GM18951 (cell line): Measurements from ENCODE around the gene EPS8L3.

Experiments
- POLR2A ChIP-seq: IDR thresholded peaks from 4 replicates; pipeline ENCODE4 v1.6.1; 2011; ENCODE audit warnings: mild to moderate bottlenecking; ENCODE audit not compliant: insufficient read length, insufficient read depth; ENCODE audit errors: extremely low read depth
- in situ Hi-C: fragments of 300-500 bp; cut with MboI; formaldehyde crosslinking; loops from one replicate; pipeline ENCODE4 v1.12.0; 2022; ENCODE audit warnings: low sequenced_read_pairs, mixed read lengths, inconsistent platforms; ENCODE audit not compliant: unreplicated experiment

The EPS8L3 gene

DNA sequence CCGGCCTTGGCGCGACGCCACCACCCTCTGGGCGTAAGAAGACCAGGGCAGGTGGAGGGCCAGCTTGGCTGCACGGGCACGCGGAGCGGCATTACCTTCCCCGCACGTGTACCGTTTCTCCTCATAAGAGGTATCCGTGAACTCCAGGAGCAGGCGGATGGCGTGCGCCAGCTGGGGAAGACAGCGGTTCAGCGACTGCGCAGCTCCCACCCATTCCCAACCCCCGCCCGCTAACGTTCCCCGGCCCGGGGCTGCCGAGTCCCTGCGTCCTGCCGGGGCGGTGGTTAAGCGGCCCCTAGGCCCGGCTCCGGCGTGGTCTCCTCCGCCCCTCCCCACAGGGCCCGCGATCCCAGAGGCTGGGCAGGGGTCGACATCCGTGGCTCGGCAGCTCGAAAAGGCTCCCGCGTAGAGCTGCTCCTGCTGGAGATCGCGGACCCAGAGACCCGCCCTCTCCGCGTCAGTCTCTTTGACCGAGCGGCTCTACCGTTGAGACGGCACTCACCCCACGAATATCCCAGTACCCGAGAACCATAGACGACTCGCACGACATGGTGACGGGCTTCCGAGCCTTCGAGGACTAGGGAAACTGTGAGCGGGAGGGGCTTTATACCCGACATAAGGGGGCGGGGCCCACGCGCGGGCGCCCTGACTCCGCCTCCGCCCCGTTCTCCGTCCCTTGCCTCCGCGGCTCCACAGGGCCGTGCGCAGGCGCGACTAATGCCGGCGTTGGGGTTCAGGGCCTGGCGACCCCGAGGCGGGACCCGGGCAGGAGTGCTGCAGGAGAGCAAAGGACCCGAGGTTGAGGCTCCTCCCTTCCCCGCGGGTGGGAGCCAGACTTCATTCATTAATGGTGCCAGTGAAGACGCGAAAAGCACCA lies 23.7 kb downstream of the EPS8L3 start:
- in situ Hi-C loops: no loop called here

DNA sequence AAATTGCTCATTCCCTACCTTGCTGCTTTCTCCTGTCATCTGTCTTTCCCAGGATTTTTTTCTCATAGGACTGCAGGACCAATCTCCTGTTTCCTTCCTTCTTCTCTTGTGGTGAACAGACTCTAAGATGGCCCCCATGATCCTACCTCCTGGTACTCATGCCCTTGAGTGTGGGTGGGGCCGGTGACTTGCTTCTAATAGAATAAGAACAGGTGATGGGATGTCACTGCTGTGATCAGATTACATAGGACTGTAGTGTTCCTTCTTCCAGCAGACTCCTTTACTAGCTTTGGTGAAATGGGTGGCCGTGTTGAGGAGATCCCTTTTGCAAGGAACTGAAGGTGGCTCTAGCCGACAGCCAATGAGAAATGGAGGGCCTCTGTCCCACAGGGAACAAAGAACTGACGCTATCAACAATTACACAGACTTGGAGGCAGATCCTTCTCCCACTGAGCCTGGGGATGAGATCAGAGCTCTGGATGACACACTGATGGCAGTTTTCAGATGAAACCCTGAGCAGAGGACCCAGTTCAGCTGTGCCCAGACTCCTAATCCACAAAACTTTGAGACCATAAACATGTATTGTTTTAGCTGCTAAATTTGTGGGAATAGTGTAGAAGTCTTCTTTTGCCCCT lies 30.4 kb downstream of the EPS8L3 start:
- in situ Hi-C loops: no loop called here
- TF ChIP-seq POLR2A: no peak

More for the DNA sequence above, 23.7 kb downstream of the EPS8L3 start:
- no peak for TF ChIP-seq POLR2A

DNA sequence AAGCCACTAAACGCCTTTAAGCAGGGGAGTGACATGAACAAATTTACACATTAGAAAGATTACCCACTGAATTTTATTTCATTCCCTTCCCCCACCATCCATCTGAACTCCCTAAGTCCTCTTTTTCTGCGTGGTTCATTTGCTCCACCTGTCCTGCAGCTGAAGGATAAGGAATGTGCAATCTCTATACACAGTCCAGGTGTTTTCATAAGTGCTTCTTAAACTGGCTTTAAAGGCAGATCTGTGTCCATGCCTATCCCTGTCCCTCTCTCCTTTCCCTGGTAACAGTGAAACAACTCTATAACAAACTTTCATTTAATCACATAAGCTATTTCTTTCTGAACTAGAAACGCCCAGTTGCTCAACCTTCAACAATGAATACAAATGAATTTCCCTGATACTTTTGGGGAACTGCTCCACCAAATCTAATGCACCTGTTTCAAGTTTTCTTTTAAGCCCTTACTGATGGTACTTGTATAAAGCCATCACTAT lies 31.3 kb downstream of the EPS8L3 start:
- TF ChIP-seq POLR2A: no peak
- in situ Hi-C loops: no loop called here

DNA sequence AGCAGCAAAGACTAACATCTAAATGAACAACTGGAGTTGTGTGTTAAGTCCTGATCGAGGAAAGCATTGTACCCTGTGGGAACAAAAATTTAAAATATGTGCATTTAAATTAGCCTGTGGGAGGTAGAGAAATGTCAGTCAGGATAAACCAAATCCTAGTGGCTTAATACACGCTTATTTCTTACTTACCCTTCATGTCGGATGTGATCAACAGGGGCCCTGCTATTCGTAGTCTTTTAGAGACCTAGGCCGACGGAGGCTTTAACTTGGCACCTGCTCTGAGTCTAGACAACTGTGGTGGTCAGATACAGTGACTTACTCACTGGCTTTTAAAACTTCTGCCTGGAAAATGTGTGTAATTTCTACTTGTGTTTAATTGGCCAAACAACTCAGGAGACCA lies 33.1 kb downstream of the EPS8L3 start:
- TF ChIP-seq POLR2A: no peak
- in situ Hi-C loops: no loop called here

DNA sequence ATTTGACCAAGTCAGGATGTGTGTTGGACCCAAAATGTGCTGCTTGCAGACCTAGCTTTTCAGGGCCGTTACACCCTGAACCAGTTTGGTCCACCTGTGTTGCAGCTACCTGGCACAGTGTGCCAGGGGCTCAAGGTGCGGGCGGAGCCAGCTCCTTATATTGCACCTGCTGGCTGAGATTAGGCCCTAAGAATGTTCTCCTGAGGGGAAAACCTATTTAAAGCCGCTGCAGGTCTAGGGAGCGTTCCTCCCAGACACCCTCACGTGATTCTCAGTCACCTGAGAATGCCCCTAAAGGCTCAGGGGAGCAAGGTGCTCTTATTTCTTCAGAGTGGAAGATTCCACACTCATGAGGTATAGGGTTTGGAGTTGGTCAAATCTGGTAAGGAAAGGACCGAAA lies 34.9 kb downstream of the EPS8L3 start:
- in situ Hi-C loops: no loop called here

DNA sequence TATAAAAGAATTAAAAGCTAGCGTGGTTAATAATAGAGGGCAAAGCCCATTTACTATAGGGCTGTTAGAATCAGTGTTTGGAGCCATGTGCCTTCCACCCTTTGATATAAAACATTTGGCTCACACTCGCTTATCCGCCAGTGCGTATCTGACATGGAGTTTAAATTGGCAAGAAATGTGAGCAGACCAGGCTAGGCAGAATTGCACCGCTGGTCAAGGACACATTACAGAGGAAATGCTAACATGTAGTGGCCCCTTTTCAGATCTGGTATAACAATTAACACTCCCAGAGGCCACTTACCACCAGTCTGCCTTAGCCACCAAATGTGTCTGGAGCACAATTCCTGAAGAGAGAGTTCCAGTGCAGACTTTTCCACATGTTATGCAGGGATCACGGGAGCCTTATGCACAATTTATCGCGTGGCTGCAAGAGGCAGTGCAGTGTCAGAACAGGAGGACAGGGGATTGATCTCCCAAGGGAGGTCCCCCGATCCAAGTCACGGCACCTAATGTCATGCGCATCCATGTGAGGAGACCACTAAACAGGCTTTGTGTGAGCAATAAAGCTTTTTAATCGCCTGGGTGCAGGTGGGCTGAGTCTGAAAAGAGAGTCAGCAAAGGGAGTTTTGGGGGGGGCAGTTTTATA lies 36.9 kb downstream of the EPS8L3 start:
- in situ Hi-C loops: no loop called here
- TF ChIP-seq POLR2A: no peak

More for the DNA sequence above, 34.9 kb downstream of the EPS8L3 start:
- no peak for TF ChIP-seq POLR2A

DNA sequence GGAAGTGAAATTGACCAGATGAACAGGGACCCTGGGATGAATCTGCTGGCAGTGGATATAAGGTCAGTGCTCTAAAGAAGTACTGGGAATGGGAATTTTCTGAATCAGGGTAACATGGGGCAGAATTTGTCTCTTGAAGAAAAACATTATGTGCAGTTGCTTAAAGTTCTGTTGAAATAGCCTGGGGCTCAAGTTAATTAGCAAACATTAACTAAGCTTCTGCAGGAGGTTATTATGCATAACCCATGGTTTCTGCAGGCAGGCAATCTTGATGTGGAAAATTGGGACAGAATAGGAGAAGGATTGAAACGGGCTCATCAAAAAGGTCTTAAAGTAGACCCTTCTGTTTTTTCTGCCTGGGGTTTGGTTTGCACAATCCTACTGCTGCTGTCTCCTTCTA lies 37.7 kb downstream of the EPS8L3 start:
- no peak for TF ChIP-seq POLR2A
- in situ Hi-C loops: no loop called here

DNA sequence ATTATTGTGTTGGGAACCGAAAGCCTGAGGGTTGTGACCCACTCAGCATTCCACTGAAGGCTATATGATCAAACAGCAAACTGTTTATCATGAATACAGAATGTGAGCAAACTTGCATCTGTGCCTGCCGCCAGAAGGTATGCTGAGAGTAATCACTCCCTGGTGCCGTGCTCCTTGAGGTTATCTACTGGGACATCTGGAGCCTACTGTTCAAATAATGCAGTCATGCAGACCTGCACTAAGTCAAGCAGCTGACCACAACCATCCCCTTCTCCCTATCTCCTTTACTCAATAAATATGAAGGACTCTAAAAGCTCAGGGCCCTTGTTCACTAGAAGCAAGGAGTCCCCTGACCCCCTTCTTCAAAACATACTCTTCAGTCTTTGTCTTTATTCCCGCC lies 38.2 kb downstream of the EPS8L3 start:
- in situ Hi-C loops: no loop called here

DNA sequence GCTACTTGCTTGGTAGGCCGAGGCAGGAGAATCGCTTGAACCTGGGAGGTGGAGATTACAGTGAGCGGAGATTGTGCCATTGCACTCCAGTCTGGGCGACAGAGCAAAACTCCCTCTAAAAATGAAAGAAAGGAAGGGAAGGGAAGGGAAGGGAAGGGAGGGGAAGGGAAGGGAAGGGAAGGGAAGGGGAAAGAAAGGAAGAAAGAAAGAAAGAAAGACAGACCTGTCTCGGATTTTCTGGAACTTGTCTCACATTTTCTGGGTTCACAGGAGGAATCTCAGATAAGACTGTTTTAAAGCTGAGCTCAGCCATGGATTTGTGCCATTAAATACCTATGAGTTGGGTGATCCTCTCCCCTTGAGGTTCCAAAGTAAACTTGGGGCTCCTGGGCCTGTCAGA lies 38.8 kb downstream of the EPS8L3 start:
- in situ Hi-C loops: no loop called here
- no peak for TF ChIP-seq POLR2A

More for the DNA sequence above, 38.2 kb downstream of the EPS8L3 start:
- no peak for TF ChIP-seq POLR2A

DNA sequence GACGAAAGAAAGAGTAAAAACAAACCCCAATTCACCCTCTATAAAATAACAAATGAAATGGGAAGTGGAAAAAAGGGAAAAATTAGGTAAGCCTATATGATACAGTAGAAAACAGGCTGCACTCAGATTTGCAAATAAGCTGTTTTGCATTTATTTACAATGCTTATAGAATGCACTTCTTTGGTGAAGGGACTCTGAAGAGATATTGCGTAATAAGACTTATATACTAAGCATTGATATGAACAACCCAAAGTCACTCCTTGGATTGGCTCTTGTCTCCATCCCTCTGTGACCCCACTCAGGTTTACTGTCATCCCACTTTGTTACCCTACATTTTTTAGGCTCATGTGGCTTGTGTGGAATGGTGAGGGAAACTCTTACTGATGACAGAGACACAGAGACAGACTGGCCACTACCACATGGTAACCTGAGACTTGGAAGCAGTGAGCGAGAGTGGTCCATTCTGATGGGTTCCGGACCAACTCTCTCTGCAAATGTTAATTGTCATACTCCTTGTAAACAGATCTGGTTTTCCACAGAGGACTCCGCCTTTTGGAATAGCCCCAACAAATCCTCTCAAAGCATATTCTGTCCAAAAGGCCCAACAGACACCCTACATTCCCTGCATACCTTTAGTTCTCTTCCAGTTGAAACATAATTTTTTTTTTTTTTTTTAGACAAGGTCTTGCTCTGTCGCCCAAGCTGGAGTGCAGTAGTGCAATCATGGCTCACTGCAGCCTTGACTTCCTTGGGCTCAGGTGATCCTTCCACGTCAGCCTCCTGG lies 40.6 kb downstream of the EPS8L3 start:
- in situ Hi-C loops: no loop called here
- TF ChIP-seq POLR2A: no peak

DNA sequence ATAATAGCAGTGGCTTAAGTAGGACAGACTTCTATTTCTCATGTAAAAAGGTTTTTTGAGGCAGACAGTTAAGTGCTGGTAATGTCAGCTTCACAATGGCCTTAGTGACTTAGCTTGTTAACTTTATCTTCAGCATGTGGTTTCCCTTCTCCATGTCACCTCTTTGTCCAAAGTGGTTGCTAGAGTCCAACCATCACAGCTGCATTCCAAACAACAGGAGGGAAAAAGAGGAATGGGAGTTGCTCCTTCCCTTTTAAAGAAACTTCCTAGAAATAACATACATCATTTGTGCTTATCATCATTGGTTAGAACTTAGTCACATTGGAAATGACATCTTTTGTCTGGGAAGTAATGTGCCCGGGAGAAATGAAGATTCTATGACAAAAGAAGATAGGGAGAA lies 41.8 kb downstream of the EPS8L3 start:
- no peak for TF ChIP-seq POLR2A
- in situ Hi-C loops: no loop called here

DNA sequence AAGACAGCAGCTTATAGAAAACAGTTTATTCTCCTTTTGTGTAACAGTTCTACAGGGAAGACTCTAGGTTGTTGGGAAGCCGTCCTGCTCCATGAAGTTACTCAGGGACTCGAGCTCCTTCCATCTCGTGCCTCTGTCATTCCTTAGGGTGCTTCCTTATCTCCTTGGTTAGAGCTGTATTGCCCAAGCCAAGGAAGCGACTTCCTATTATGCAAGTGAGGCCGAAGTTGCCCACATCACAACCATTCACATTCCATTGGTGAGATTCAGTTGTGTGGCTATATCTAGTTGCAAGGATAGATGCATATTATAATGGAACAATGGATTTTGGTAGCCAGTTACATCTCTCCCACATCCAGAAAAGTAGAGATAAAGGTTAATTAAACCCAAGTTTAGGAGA lies 42.7 kb downstream of the EPS8L3 start:
- TF ChIP-seq POLR2A: no peak
- in situ Hi-C loops: no loop called here
